ENCODE data around the gene ATM.

DNA sequence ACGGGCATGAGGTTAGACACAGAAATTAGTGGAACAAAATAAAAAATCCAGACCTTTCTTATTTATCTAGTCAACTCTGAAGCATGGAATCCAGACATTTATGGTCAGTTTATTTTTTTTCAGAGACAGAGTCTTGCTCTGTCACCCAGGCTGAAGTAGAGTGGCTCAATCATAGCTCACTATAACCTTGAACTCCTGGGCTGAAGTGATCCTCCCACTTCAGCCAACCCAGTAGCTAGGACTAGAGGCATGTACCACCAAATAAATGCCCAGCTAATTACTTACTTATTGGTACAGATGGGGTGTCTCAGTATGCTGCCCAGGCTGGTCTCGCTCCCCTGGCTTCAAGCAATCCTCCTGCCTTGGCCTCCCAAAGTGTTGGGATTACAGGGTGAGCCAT is 9.1 kb upstream of the ATM start:
- TF ChIP-seq, protein P1, sequence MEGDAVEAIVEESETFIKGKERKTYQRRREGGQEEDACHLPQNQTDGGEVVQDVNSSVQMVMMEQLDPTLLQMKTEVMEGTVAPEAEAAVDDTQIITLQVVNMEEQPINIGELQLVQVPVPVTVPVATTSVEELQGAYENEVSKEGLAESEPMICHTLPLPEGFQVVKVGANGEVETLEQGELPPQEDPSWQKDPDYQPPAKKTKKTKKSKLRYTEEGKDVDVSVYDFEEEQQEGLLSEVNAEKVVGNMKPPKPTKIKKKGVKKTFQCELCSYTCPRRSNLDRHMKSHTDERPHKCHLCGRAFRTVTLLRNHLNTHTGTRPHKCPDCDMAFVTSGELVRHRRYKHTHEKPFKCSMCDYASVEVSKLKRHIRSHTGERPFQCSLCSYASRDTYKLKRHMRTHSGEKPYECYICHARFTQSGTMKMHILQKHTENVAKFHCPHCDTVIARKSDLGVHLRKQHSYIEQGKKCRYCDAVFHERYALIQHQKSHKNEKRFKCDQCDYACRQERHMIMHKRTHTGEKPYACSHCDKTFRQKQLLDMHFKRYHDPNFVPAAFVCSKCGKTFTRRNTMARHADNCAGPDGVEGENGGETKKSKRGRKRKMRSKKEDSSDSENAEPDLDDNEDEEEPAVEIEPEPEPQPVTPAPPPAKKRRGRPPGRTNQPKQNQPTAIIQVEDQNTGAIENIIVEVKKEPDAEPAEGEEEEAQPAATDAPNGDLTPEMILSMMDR (conservative IDR thresholded peaks at IDR 0.05; ENCODE audit: low read depth in 2 of 2) = no peak
- TF ChIP-seq EZH2phosphoT487 (IDR thresholded peaks at IDR 0.05; ENCODE audit: unreplicated experiment) (no peak), EZH2 (IDR thresholded peaks at IDR 0.05; ENCODE audit: low read depth, unreplicated experiment) (no peak), POLR2AphosphoS5 (IDR thresholded peaks at IDR 0.05; ENCODE audit: low read depth) (no peak), CREB1 (CRISPR knock-in tag; IDR thresholded peaks at IDR 0.05; ENCODE audit: low read depth) (no peak), JUNB (IDR thresholded peaks at IDR 0.05; ENCODE audit: unreplicated experiment) (no peak), ZNF114 (CRISPR knock-in tag; IDR thresholded peaks at IDR 0.05) (no peak)
- TF ChIP-seq, protein P2, sequence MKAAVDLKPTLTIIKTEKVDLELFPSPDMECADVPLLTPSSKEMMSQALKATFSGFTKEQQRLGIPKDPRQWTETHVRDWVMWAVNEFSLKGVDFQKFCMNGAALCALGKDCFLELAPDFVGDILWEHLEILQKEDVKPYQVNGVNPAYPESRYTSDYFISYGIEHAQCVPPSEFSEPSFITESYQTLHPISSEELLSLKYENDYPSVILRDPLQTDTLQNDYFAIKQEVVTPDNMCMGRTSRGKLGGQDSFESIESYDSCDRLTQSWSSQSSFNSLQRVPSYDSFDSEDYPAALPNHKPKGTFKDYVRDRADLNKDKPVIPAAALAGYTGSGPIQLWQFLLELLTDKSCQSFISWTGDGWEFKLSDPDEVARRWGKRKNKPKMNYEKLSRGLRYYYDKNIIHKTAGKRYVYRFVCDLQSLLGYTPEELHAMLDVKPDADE (IDR thresholded peaks at IDR 0.05) = no peak
- TF ChIP-seq, protein P3, sequence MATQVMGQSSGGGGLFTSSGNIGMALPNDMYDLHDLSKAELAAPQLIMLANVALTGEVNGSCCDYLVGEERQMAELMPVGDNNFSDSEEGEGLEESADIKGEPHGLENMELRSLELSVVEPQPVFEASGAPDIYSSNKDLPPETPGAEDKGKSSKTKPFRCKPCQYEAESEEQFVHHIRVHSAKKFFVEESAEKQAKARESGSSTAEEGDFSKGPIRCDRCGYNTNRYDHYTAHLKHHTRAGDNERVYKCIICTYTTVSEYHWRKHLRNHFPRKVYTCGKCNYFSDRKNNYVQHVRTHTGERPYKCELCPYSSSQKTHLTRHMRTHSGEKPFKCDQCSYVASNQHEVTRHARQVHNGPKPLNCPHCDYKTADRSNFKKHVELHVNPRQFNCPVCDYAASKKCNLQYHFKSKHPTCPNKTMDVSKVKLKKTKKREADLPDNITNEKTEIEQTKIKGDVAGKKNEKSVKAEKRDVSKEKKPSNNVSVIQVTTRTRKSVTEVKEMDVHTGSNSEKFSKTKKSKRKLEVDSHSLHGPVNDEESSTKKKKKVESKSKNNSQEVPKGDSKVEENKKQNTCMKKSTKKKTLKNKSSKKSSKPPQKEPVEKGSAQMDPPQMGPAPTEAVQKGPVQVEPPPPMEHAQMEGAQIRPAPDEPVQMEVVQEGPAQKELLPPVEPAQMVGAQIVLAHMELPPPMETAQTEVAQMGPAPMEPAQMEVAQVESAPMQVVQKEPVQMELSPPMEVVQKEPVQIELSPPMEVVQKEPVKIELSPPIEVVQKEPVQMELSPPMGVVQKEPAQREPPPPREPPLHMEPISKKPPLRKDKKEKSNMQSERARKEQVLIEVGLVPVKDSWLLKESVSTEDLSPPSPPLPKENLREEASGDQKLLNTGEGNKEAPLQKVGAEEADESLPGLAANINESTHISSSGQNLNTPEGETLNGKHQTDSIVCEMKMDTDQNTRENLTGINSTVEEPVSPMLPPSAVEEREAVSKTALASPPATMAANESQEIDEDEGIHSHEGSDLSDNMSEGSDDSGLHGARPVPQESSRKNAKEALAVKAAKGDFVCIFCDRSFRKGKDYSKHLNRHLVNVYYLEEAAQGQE (IDR thresholded peaks at IDR 0.05; ENCODE audit: unreplicated experiment) = no peak
- TF ChIP-seq, protein P4, sequence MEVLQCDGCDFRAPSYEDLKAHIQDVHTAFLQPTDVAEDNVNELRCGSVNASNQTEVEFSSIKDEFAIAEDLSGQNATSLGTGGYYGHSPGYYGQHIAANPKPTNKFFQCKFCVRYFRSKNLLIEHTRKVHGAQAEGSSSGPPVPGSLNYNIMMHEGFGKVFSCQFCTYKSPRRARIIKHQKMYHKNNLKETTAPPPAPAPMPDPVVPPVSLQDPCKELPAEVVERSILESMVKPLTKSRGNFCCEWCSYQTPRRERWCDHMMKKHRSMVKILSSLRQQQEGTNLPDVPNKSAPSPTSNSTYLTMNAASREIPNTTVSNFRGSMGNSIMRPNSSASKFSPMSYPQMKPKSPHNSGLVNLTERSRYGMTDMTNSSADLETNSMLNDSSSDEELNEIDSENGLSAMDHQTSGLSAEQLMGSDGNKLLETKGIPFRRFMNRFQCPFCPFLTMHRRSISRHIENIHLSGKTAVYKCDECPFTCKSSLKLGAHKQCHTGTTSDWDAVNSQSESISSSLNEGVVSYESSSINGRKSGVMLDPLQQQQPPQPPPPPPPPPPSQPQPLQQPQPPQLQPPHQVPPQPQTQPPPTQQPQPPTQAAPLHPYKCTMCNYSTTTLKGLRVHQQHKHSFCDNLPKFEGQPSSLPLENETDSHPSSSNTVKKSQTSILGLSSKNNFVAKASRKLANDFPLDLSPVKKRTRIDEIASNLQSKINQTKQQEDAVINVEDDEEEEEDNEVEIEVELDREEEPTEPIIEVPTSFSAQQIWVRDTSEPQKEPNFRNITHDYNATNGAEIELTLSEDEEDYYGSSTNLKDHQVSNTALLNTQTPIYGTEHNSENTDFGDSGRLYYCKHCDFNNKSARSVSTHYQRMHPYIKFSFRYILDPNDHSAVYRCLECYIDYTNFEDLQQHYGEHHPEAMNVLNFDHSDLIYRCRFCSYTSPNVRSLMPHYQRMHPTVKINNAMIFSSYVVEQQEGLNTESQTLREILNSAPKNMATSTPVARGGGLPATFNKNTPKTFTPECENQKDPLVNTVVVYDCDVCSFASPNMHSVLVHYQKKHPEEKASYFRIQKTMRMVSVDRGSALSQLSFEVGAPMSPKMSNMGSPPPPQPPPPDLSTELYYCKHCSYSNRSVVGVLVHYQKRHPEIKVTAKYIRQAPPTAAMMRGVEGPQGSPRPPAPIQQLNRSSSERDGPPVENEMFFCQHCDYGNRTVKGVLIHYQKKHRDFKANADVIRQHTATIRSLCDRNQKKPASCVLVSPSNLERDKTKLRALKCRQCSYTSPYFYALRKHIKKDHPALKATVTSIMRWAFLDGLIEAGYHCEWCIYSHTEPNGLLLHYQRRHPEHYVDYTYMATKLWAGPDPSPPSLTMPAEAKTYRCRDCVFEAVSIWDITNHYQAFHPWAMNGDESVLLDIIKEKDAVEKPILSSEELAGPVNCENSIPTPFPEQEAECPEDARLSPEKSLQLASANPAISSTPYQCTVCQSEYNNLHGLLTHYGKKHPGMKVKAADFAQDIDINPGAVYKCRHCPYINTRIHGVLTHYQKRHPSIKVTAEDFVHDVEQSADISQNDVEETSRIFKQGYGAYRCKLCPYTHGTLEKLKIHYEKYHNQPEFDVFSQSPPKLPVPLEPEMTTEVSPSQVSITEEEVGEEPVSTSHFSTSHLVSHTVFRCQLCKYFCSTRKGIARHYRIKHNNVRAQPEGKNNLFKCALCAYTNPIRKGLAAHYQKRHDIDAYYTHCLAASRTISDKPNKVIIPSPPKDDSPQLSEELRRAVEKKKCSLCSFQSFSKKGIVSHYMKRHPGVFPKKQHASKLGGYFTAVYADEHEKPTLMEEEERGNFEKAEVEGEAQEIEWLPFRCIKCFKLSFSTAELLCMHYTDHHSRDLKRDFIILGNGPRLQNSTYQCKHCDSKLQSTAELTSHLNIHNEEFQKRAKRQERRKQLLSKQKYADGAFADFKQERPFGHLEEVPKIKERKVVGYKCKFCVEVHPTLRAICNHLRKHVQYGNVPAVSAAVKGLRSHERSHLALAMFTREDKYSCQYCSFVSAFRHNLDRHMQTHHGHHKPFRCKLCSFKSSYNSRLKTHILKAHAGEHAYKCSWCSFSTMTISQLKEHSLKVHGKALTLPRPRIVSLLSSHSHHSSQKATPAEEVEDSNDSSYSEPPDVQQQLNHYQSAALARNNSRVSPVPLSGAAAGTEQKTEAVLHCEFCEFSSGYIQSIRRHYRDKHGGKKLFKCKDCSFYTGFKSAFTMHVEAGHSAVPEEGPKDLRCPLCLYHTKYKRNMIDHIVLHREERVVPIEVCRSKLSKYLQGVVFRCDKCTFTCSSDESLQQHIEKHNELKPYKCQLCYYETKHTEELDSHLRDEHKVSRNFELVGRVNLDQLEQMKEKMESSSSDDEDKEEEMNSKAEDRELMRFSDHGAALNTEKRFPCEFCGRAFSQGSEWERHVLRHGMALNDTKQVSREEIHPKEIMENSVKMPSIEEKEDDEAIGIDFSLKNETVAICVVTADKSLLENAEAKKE (CRISPR knock-in tag; IDR thresholded peaks at IDR 0.05) = no peak
